HG02981 (cell line): Measurements from ENCODE around the gene CD44.

Experiments used
- ATAC-seq: cut with Tn5 transposase; IDR thresholded peaks from one replicate; pipeline ENCODE4 v1.9.1; 2021; ENCODE audit warnings: mild to moderate bottlenecking, moderate library complexity; ENCODE audit not compliant: unreplicated experiment

CD44 gene

GRCh38 chr11:35234460-35235156, 95.6 kb downstream of the CD44 start:
- ATAC-seq: no peak

- no peak for ATAC-seq
These were observed 96.1 kb downstream of the CD44 start for GRCh38 chr11:35235157-35235468.

- ATAC-seq: no peak
These were observed 96.5 kb downstream of the CD44 start for GRCh38 chr11:35235498-35235897.

GRCh38 chr11:35235936-35236666, 97.1 kb downstream of the CD44 start:
- no peak for ATAC-seq

- ATAC-seq: no peak
These were observed 97.7 kb downstream of the CD44 start for GRCh38 chr11:35236667-35237003.

- no peak for ATAC-seq
These were observed 98.4 kb downstream of the CD44 start for GRCh38 chr11:35237351-35237750.

- no peak for ATAC-seq
These were observed 99.1 kb downstream of the CD44 start for GRCh38 chr11:35237860-35238715.

GRCh38 chr11:35238882-35239281, 99.9 kb downstream of the CD44 start:
- no peak for ATAC-seq

- no peak for ATAC-seq
These were observed 100.6 kb downstream of the CD44 start for GRCh38 chr11:35239471-35240075.

- no peak for ATAC-seq
These were observed 102.1 kb downstream of the CD44 start for GRCh38 chr11:35241083-35241482.

- no peak for ATAC-seq
These were observed 102.6 kb downstream of the CD44 start for GRCh38 chr11:35241531-35241930.

GRCh38 chr11:35242412-35243242, 103.7 kb downstream of the CD44 start:
- ATAC-seq: no peak

- ATAC-seq: no peak
These were observed 104.8 kb downstream of the CD44 start for GRCh38 chr11:35243774-35244173.

GRCh38 chr11:35245056-35245455, 106.1 kb downstream of the CD44 start:
- ATAC-seq: no peak

GRCh38 chr11:35245786-35246185, 106.8 kb downstream of the CD44 start:
- no peak for ATAC-seq

- no peak for ATAC-seq
These were observed 107.8 kb downstream of the CD44 start for GRCh38 chr11:35246745-35247144.

- ATAC-seq: no peak
These were observed 108.5 kb downstream of the CD44 start for GRCh38 chr11:35247428-35247827.

- ATAC-seq: no peak
These were observed 108.9 kb downstream of the CD44 start for GRCh38 chr11:35247863-35248262.

GRCh38 chr11:35248558-35249323, 109.8 kb downstream of the CD44 start:
- no peak for ATAC-seq

GRCh38 chr11:35250192-35250591, 111.2 kb downstream of the CD44 start:
- ATAC-seq: no peak
